ENCODE data around the gene PMP22.

Gene PMP22

DNA sequence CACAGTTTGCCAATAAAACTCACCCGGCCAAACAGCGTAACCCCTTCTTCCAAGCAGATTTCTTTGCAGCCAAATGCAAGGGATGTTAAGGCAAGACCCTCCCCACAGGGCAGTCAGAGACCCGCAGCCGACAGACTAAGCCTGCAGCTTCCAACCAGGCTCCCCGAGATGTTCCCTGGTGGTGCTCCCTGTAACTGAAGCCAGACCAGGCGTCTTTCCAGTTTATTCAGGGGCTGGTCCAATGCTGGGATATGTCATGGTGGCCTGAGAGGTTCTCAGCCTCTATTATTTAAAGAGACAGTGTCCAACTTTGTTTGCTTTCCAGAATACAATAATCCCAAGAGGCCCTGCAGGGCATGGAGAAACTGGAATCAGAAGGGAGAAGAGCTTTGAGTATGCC, at the start of gene PMP22:
TSS of gene PMP22 (minus strand) at position 196 of the 400 bp plus-strand sequence. CDS start 4,599 bp downstream, outside the sequence.
- no peak for DNase-seq

DNA sequence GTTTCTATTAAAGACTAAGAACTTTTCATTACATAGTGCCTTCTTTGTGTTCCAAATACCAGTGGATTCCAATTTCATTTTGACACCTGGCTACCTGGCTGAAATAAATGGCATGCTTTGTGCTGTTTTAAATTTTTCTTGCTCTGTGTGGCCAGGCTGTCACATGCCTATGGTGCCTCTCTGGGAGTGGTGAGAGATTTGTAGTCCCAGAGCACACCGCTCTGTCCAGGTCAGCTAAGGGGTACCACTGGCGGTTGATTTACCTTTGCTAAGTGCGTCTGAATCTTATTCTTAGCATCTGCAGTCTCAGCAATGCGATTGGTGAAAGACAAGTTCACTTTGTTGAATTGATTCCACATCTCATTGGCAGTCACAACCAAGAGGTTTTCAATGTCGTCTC, 46.9 kb upstream of the PMP22 start:
- no peak for DNase-seq

DNA sequence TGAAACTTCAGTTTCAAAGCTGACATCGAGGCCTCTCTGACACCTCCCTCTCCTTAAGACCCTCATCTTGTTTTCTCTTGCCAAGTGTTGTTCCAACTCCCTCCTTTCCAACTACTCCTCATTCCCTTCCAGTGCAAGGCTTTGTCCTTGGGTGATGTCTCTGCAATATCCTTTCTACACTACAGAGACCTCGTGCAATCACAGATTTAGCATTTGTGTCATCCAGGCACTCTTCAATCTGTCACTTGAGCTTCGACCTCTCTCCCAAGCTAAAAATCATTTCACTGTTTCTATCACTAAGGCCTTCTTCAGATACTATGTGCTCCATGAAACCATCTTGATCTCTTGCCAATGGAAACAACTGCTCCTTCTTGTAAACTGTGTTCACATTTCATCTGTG, 44.7 kb upstream of the PMP22 start:
- no peak for DNase-seq

DNA sequence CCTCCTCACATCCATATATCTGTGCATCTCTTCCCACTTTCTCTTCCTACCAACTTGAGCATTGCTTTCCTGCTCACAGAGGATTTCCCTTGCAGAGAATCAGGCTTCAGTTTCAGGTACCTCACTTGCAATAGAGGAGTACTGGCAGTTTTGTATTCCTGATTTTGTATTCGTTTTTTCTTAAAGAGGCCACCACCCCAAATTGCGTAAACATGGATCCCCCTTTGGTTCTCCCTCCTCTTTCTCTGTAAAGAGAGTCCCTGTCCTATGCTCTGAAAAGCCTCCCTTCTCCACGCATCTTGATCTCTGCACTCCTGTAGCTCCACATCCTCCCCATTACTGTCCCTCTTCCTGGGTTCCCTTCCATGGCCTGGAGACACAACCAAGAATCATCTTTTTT, 44.1 kb upstream of the PMP22 start:
- DNase-seq = no peak

DNA sequence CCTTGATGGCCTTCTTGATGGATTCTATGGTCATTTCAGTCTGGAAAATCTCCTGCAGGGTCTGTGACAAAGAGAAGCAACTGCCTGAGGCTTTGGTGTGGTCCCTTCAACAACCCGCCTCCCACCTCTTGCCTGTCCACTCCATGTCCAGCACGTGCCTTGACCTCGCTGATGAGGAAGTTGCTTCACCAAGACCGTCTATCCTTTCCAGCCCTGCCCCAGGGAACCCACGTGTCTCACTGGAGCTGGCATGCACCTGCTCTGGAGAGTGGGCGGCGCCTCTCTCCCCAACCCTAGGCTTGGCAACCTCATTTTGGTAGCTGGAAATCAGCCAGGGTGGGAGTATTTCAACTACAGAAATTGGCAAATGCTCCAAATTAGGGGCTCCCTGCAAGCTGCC, 43.6 kb upstream of the PMP22 start:
- DNase-seq = no peak

DNA sequence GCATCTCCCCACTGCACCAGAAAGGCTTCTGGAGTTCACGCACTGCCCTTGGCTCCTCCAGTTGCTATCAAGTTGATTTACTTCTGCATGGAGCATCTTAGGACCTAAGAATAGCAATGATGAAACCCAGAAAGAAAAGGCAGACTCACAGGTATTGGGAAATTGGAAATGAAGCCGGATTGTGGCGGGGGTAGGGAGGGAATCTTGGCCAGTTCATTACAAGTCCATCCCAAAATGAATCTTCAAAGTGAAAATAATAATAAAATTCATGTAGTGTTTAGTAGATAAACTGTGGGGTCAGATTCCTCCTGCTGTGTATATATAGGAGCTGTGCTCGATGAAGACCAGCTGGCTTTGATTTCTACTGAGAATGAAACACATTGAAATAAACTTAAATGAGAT, 42.6 kb upstream of the PMP22 start:
- no peak for DNase-seq

DNA sequence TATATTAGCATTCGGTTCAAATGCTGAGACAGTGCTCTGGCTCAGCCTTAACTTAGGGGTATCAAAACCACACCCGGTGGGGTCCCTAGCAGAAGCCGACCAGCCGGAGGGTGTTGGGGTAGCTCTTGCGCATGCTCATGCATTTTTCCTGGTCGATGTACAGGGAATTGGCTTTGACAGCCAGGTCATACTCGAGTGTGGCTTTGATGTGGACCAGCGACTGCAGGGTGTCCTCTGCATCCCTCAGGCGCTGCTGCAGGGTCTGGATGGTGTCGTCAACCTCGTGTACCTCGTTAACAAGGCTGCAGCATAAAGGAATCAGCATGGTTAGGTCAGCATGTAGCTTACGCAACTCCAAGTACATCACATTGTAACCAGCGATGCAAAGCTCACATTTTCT, 38.7 kb upstream of the PMP22 start:
- no peak for DNase-seq

DNA sequence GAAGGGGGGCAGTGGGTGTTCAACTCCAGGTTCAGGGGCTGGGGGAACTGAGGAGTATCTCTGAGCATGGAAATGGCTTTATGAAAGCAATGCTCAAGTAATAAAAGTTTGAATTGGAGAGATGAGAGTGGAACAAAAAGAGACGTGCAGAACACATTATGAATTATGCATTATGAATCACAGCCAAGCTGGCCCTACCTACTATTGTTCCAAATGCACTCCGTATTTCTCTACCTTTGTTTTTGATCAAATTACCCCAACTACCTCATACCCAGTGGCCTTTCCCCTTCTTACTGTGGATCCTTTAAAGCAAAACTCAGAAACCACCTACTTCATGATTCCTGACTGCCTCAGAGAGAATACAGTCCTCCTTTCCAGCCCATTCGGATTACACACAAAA, 38.1 kb upstream of the PMP22 start:
- DNase-seq = no peak

DNA sequence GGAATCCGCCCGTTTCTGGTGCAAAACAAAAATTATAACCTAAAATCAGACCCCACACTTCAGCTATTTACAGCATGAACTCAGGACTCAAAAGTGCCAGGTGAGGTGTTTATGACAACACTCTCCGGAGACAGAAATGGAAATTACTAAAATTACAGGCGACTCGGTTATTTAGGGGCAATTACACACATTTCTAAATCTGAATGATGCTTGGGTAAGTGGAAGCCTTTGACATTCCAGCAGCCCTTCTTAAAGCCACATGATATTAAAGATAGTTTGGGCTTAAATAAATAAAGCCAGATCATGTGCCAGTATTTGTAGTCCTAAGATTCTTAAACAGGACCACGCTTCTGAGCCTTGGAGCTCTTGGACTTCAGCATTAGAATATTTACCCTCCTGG, 36.7 kb upstream of the PMP22 start:
- DNase-seq = no peak

DNA sequence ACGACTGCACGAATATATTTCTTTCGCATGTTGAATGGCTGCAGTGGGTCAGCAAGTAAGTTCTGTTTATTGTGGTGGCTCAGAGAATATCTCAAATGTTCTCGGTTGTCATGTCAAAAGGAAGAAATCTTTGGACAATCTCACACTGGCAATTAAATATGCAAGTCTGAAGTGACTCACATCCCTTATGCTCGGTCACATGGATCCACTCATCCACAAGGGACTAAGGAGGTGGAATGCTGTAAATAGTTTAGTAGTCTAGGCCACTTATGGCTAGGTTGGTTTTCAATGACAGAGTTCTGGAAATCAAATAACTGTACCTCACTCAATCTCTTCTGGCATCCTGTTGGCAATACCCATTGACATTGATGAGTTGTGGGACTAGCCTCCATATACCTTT, 33.0 kb upstream of the PMP22 start:
- no peak for DNase-seq

DNA sequence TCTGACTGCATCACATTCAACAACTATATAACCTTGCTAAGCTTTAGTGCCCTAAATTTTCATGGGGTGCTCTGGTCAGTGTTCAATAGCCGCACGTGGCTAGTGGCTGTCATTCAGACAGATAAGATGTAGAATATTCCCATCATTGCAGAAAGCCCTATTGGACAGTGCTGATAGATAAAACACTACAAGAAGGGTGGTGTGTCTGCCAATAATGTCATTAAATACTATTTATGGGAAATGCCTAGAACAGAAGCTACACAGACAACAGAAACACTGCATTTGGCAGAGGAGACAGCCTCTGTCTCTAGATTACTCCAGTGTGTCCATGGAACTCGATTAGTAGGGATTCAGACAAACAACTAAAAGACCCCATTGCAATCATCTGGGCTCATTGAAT, 28.4 kb upstream of the PMP22 start:
- no peak for DNase-seq

DNA sequence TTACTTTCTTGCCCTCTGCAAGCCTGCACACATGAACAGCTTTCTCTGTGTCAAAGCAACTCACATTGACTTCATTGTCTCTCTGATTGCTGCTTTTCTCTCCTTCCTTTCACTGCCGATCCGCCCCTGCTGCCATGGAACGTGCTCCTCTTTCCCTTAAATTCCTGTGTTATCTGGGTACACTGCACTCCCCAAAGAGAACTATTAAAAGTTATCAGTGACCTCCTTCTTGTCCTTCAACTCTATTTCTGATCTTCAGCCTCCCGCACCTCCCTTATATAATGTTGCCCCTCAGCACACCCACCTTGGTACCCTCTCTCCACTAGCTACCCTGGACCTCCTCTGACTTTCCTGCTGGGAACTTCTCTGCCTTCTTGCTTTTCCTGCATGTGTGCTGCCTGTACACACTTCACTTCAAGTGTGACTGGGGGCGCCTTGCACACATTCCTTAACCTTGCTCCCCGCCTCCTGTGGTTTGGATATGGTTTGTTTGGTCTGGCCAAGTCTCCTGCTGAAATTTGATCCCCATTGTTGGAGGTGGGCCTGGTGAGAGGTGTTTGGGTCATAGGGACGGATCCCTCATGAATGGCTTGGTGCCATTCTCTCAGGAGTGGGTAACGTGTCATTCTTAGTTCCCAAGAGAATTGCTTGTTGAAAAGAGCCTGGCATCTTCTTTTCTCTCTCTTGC, 26.7 kb upstream of the PMP22 start:
- no peak for DNase-seq

DNA sequence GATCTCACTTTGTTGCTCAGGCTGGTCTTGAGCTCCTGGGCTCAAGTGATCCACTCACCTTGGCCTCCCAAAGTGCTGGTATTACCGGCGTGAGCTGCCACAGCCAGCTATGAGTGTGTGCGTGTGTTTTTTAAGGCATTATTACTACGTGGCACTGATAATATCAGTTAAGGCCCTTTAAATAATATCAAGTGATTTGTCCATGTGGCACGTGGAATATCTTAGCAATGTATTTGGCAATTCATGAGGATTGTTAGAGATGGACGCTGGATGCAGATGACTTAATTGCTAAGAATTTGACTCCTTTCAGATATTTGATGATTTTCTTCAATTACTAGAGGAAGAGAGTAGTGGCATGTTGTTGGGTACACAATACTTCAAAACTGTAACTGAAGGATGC, 25.5 kb upstream of the PMP22 start:
- DNase-seq = no peak

DNA sequence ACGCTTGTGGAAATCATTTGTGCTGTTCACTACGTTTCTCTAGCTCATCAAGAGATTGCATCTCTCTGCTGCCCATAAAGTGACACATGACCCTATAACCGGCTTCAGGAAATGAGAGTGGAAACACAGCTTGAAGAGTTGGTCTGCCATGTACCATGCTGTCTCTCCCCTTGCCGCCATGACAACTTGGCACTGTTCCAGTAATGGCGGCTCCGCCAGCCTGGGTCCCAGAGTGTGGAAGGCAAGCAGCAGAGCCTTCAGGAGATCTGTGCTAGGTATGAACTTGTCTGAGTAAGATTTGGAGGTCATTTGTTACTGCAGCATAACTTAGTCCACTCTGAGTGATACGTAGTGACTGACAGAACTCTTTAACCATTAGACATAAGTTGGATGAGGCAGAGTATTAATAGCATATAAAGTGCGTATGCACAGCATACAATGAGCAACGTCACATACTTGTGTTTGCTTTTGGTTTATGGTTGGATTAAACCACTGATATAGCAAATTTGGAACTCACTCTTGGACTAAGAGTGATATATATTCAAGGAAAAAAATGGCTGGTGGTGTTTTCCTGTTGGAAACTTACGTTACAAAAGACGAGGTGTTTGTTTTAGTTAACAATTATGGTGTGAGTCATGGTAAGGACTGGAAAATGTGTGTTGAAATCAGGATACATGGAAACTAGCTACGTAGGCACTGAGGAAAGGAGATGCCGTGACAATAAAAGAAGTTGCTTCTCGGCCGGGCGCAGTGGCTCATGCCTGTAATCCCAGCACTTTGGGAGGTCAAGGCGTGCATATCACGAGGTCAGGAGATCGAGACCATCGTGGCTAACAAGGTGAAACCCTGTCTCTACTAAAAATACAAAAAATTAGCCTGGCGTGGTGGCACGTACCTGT, 24.4 kb upstream of the PMP22 start:
- DNase-seq = no peak

DNA sequence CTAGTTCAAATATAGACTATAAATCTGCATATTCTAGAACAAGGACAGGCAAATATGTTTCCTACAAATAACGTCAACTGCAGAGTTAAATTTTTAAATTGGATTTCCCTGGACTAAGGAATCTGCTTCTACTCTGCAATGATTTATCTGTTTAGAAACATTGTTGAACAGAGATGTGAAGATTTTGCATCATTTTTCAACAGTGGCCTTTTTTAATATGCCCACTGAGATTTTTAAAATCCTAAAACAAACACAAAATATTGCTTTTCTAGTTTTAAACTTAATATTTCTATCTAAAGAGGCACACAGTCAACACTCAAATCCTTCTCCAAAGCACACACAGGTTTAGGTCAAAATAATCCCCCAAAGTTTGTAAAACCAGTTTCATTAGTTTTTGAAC, 23.7 kb upstream of the PMP22 start:
- no peak for DNase-seq

DNA sequence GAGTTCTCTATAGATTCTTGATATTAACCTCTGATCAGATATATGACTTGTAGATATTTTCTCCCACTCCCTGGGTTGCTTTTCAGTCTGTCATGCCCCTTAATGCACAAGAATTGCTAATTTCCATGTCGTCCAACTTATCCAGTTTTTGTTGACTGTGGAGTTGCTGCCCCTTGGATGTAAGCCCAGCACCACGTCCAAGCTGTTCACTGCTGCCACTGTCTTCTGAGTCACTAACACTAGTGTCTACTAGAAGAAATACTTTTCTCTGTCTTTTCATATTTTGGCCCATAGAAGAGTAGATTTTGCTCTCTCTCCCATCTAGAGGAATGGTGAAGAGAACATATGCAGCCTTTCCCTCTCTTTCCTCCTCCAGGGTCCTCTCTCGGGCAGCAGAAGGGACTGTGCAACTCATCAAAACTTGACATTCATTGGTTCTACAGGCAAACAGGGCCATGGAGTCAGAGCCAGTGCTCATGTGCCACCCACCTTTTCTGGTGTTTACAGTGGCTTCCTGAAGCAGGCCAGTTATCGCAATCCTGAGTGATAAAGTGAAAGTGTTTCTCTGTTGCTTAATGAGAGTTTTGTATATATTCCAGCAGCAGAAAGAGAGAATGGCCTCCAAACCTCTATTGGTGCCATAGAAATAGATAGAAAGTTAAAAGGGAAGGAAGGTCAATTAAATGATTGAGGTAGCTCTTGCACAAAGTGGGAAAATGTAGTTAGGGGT, 22.6 kb upstream of the PMP22 start:
- DNase-seq = no peak

DNA sequence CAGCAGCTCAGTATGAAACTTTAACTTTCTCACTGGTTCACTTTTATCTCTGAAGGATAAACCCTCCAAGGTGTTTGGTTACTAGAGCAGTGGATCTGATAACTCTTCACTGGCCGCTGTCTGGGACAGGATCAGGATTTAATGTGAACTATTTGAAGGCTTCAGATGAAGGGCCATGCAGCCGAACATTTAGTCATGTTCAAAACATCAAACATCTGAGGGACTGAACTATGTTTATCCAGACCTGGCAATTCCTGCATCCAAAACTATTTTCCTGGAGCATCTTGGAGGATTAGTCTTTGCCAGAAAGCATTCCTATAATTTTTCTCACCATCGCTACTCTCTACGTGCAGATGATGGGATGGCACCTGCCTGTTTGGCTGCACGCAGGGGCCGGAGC, 20.3 kb upstream of the PMP22 start:
- no peak for DNase-seq

DNA sequence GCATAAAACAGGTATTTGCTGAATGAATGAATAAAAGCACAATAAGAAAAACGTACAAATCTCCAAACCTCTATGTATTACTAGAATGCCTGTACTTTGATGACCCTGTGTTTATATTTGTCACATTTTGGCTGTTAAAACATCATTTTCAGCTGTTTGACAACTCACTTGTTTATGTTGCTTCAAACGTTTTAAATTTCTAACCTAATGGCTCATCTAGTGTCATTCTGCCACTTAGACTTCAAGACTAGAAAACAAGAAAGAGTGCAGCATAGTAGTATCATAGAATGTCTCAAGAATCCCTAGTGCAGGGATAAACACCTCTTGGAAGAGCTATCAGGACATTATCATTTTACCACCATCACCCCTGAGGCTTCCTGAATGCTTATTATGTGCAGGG, 19.4 kb upstream of the PMP22 start:
- DNase-seq = no peak

DNA sequence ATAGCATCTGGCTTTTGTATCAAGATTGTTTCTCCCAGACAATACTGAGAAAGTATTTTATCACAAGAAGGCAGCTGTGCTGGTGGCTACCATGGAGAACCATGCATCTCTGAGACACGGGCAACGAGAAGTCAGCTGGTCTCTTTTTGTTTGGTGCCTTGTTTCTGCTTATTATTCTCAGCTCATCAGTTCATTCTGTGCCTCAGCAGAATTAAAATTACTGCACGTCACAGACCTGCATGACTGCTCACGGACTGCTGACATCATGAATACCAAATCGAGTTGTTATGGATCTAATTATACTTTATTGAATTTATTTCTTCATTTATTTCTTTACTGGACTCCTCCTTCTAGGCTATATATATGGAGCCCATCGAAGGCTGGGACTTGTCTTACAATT, 19.0 kb upstream of the PMP22 start:
- no peak for DNase-seq

DNA sequence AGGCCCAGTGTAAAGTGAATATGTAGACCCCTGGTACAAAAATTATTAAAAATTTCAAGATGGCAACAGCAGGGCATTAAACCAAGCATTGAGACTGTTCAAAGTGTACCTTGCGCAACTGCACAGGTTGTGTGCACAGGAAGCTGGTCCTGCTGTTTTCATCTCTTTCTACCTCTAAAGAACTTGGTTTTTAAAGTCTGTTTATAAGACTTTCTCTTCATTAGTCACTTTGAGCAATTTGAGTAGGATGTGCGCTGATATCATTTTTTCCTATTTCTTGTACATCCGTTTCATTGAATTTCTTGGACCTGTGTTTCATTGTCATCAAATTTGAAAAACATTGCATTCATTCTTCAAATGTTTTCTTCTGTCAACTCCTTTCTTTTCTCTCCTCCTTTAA, 16.8 kb upstream of the PMP22 start:
- DNase-seq = no peak

DNA sequence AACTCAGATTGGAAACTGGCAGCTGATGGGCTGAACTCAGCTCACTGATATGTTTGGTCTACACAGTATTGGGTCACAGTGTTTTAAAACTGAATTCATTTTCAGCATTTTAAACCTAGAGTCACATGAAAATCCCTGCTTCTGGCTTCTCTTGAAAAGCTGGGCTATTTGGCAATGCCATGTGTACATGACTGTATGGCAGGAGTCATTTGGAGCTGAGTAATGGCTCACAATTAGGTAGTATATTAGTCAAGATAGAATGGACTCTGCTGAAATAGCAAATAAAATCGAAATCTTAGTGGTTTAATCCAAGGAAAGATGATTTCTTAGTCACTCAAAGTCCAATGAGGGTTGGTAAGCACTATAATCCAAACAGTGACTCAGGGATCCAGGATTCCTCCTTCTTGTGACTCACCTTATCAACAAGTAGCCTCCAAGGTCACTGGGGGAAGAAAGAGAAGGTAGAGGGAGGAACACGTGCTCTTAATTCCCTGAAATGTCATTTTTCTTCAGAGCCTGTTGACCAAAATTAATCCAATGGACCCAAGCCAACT, 13.9 kb upstream of the PMP22 start:
- DNase-seq = no peak

DNA sequence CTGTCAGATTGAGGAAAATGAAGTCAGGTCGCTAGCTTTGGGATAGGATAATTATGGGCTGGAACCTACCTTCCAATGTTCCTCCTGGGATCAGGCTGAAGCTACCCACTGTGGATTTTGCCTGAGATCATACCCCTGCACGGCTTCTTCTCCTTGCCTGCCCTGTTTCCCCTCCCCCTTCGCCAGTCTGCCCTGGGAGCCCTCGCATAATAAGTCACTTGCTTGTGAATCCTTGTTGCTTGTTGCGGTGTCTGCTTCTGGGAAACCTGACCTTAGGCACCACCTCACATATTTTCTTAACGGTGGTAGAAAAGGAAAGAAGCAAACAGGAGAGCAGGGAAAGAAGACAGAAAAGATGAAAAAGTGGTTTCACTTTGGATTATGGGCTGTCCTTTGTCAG, 13.3 kb upstream of the PMP22 start:
- no peak for DNase-seq

DNA sequence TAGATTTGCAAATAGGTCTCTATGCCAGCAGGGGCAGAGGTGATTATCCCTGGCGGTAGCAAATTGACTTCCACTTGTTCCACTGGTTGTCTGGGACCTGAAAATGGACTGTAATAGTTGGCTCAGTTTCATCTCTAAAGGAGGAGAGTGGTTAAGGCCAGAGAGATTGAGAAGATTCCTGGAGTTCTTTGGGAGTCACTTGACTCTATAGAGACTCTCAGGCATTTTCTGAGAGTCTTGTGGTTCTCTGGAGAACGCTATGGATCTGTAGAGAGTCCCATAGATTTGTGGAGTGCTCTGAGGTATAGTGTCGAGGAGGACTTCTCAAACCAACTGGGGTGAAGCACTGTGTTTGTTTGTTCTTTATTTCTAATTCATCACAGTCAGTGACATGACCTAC, 8.9 kb upstream of the PMP22 start:
- DNase-seq = no peak

Data from activated CD4-positive, alpha-beta T cell treated with anti-CD3 and anti-CD28 coated beads for 1 hour (primary cell).